Esophagus muscularis mucosa (tissue), 4 donors: Measurements from ENCODE around the gene IL23R. TPM values are rescaled to one million over a fixed set of nuclear protein-coding genes. Genes with fewer than 3 reads are reported as not detected.

ENCODE experiments used
- DNase-seq: peaks from one replicate; pipeline ENCODE4 v3.0.0-alpha.2; 2017; ENCODE audit errors: extremely low spot score
- H3K27ac ChIP-seq, 4 donors: fragments of 200-600 bp; sonication (generic); replicated peaks in 1 of 4; 1 replicate in 3 of 4; 2 replicates in 1 of 4; pipeline ENCODE4 v1.5.1; 2016 to 2019; ENCODE audit warnings: mild to moderate bottlenecking in 1 of 4
- H3K27me3 ChIP-seq, 4 donors: fragments of 200-600 bp; sonication (generic); one replicate each; pipeline versions ENCODE4 v1.5.1 to v1.6.0; 2016 to 2019
- H3K36me3 ChIP-seq, 4 donors: fragments of 200-600 bp; sonication (generic); one replicate each; pipeline ENCODE4 v1.5.1; 2016 to 2019
- H3K4me1 ChIP-seq, 4 donors: fragments of 200-600 bp; sonication (generic); one replicate each; pipeline ENCODE4 v1.5.1; 2016 to 2019
- H3K4me3 ChIP-seq, 4 donors: fragments of 200-600 bp; sonication (generic); 1 replicate in 2 of 4; 2 replicates in 2 of 4; pipeline ENCODE4 v1.5.1; 2016 to 2019; ENCODE audit warnings: mild to moderate bottlenecking in 4 of 4, moderate library complexity in 1 of 4
- H3K9me3 ChIP-seq, 4 donors: fragments of 200-600 bp; sonication (generic); 1 replicate in 3 of 4; 2 replicates in 1 of 4; pipeline ENCODE4 v1.5.1; 2016 to 2019
- CTCF ChIP-seq, 3 experiments: fragments of 200-600 bp in 2 of 3; fragments of 450-650 bp in 1 of 3; sonication (generic) in 2 of 3; IDR thresholded peaks; one replicate each; pipeline ENCODE4 v1.5.1; 2017 to 2019; ENCODE audit warnings: antibody characterized with exemption in 3 of 3, mild to moderate bottlenecking in 2 of 3, moderate library complexity in 1 of 3
- EP300 ChIP-seq: sonication (generic); formaldehyde crosslinking; IDR thresholded peaks from one replicate; pipeline ENCODE4 v1.6.1; 2017; ENCODE audit warnings: antibody characterized with exemption
- POLR2A ChIP-seq: fragments of 450-650 bp; IDR thresholded peaks from one replicate; pipeline ENCODE4 v1.6.1; 2017; ENCODE audit warnings: antibody characterized with exemption, moderate library complexity, mild to moderate bottlenecking, low read depth
- POLR2AphosphoS5 ChIP-seq, 2 donors: sonication (generic); formaldehyde crosslinking; IDR thresholded peaks; one replicate each; pipeline ENCODE4 v1.6.1; 2017; ENCODE audit warnings: antibody characterized with exemption in 2 of 2
- WGBS: methylation state at CpG from one replicate; pipeline ENCODE4 v1.1.5; 2018; 5-methylcytosine and 5-hydroxymethylcytosine counted together
- intact Hi-C: fragments of 100-400 bp; cut with DNase I; formaldehyde crosslinking; loops from one replicate; pipeline ENCODE4 v1.15.1; 2023
- total RNA-seq, 4 donors: library from RNA; depleted of rRNA; stranded (reverse); fragments of >200 nt; gene quantifications; one replicate each; pipeline versions ENCODE4 v1.1.0 to v1.2.1, GENCODE V29; 2016

Gene IL23R
- total RNA-seq, 4 donors from 2014 or later: not detected

- H3K36me3 ChIP-seq: no peaks in the 10 kb centered on the region
- H3K4me3 ChIP-seq: no peak overlapping the region
- H3K9me3 ChIP-seq: no peaks in the 10 kb centered on the region
- TF ChIP-seq EP300: no peak
- no peak for TF ChIP-seq CTCF (IDR thresholded peaks at IDR 0.05)
- TF ChIP-seq POLR2A: no peak
- TF ChIP-seq POLR2AphosphoS5 (IDR thresholded peaks at IDR 0.05): no peak
- WGBS: 83% methylated on average over 3 of the region's 3 CpGs
- H3K27me3 ChIP-seq: no peaks in the 10 kb centered on the region
- no peak for DNase-seq
- intact Hi-C loops: no loop called here
- no peaks in the 10 kb centered on the region for H3K4me1 ChIP-seq
- no peak overlapping the region for H3K27ac ChIP-seq
Measured at GRCh38 chr1:67189953-67190352, 23.7 kb downstream of the IL23R start.

GRCh38 chr1:67190410-67190809 lies 24.2 kb downstream of the IL23R start:
- no peak for TF ChIP-seq EP300
- no peak for TF ChIP-seq POLR2A
- TF ChIP-seq POLR2AphosphoS5 (IDR thresholded peaks at IDR 0.05): no peak
- H3K9me3 ChIP-seq: no peaks in the 10 kb centered on the region
- H3K4me3 ChIP-seq: no peak overlapping the region
- no peaks in the 10 kb centered on the region for H3K4me1 ChIP-seq
- no peaks in the 10 kb centered on the region for H3K27me3 ChIP-seq
- intact Hi-C loops: no loop called here
- no peak for DNase-seq
- no peaks in the 10 kb centered on the region for H3K36me3 ChIP-seq
- 66% methylated on average over 2 of the region's 2 CpGs for WGBS
- no peak overlapping the region for H3K27ac ChIP-seq

GRCh38 chr1:67190942-67191341 lies 24.7 kb downstream of the IL23R start:
- H3K27me3 ChIP-seq: no peaks in the 10 kb centered on the region
- H3K4me1 ChIP-seq: no peaks in the 10 kb centered on the region
- no peaks in the 10 kb centered on the region for H3K9me3 ChIP-seq
- H3K27ac ChIP-seq: no peak overlapping the region
- WGBS: 83% methylated on average over 2 of the region's 2 CpGs
- intact Hi-C loops: no loop called here
- TF ChIP-seq EP300: no peak
- H3K4me3 ChIP-seq: no peak overlapping the region
- no peak for DNase-seq
- no peaks in the 10 kb centered on the region for H3K36me3 ChIP-seq

- intact Hi-C loops: no loop called here
- WGBS: 53% methylated on average over 2 of the region's 2 CpGs
Measured at GRCh38 chr1:67191668-67192520, 25.6 kb downstream of the IL23R start.

GRCh38 chr1:67192902-67193301 lies 26.6 kb downstream of the IL23R start:
- 100% methylated on average over 1 of the region's 1 CpG for WGBS
- Histone ChIP-seq H3K9me3 (no peaks in the 10 kb centered on the region), H3K4me3 (no peak overlapping the region), H3K4me1 (no peaks in the 10 kb centered on the region), H3K36me3 (no peaks in the 10 kb centered on the region), H3K27ac (no peak overlapping the region), H3K27me3 (no peaks in the 10 kb centered on the region)
- intact Hi-C loops: no loop called here
- TF ChIP-seq POLR2A (no peak), EP300 (no peak), CTCF (IDR thresholded peaks at IDR 0.05) (no peak)
- DNase-seq: no peak

More at GRCh38 chr1:67191668-67192520, 25.6 kb downstream of the IL23R start:
- Histone ChIP-seq H3K9me3 (no peaks in the 10 kb centered on the region), H3K36me3 (no peaks in the 10 kb centered on the region), H3K4me3 (no peak overlapping the region), H3K4me1 (no peaks in the 10 kb centered on the region), H3K27ac (no peak overlapping the region), H3K27me3 (no peaks in the 10 kb centered on the region)
- DNase-seq: no peak
- TF ChIP-seq POLR2AphosphoS5 (IDR thresholded peaks at IDR 0.05) (no peak), POLR2A (no peak), EP300 (no peak), CTCF (IDR thresholded peaks at IDR 0.05) (no peak)
